ENCODE results near the gene PCNX2.

PCNX2 gene

GRCh38 chr1:233209481-233209880 is 86.0 kb downstream of the PCNX2 start:
- Histone ChIP-seq H3K79me2 (ENCODE audit: insufficient read depth, low read length) (no peaks in the 10 kb centered on the region), H3K36me3 (ENCODE audit: low read length) (no peaks in the 10 kb centered on the region), H3K4me3 (ENCODE audit: insufficient read depth, low read length, poor library complexity, severe bottlenecking) (no peak overlapping the region), H3K9me2 (replicated peaks; ENCODE audit: insufficient read depth, low read length) (no peaks in the 10 kb centered on the region), H3K27ac (ENCODE audit: low read depth, low read length) (no peak overlapping the region), H3F3A (ENCODE audit: insufficient read depth) (no peaks in the 10 kb centered on the region), H2AFZ (ENCODE audit: low read depth, low read length, severe bottlenecking) (no peak overlapping the region), H3K27me3 (ENCODE audit: low read length) (no peaks in the 10 kb centered on the region), H3K4me2 (ENCODE audit: low read depth, low read length, poor library complexity, severe bottlenecking) (no peak overlapping the region), H3K9ac (ENCODE audit: low read length) (no peak overlapping the region), H3K9me3 (ENCODE audit: insufficient read depth, low read length) (no peaks in the 10 kb centered on the region), H4K20me1 (ENCODE audit: low read depth, low read length) (no peaks in the 10 kb centered on the region)
- TF ChIP-seq CTCF (IDR thresholded peaks at IDR 0.05; ENCODE audit: insufficient read depth, low read length, poor library complexity, severe bottlenecking), result no peak
- no peak for TF ChIP-seq EZH2phosphoT487 (conservative IDR thresholded peaks at IDR 0.05; ENCODE audit: low read length)

GRCh38 chr1:233208687-233209086 is 86.8 kb downstream of the PCNX2 start:
- Histone ChIP-seq H3K4me3 (ENCODE audit: insufficient read depth, low read length, poor library complexity, severe bottlenecking) (no peak overlapping the region), H3K9me2 (replicated peaks; ENCODE audit: insufficient read depth, low read length) (no peaks in the 10 kb centered on the region), H3K36me3 (ENCODE audit: low read length) (no peaks in the 10 kb centered on the region), H4K20me1 (ENCODE audit: low read depth, low read length) (no peaks in the 10 kb centered on the region), H3K9ac (ENCODE audit: low read length) (no peak overlapping the region), H2AFZ (ENCODE audit: low read depth, low read length, severe bottlenecking) (no peak overlapping the region), H3F3A (ENCODE audit: insufficient read depth) (no peaks in the 10 kb centered on the region), H3K4me2 (ENCODE audit: low read depth, low read length, poor library complexity, severe bottlenecking) (no peak overlapping the region), H3K27me3 (ENCODE audit: low read length) (no peaks in the 10 kb centered on the region), H3K27ac (ENCODE audit: low read depth, low read length) (no peak overlapping the region), H3K9me3 (ENCODE audit: insufficient read depth, low read length) (no peaks in the 10 kb centered on the region), H3K79me2 (ENCODE audit: insufficient read depth, low read length) (no peaks in the 10 kb centered on the region)
- no peak for TF ChIP-seq CTCF (IDR thresholded peaks at IDR 0.05; ENCODE audit: insufficient read depth, low read length, poor library complexity, severe bottlenecking)
- no peak for TF ChIP-seq EZH2phosphoT487 (conservative IDR thresholded peaks at IDR 0.05; ENCODE audit: low read length)

GRCh38 chr1:233197940-233198339 is 97.6 kb downstream of the PCNX2 start:
- TF ChIP-seq EZH2phosphoT487 (conservative IDR thresholded peaks at IDR 0.05; ENCODE audit: low read length) (no peak), CTCF (IDR thresholded peaks at IDR 0.05; ENCODE audit: insufficient read depth, low read length, poor library complexity, severe bottlenecking) (no peak)
- no peaks in the 10 kb centered on the region for H3F3A ChIP-seq (ENCODE audit: insufficient read depth)
- peaks cover 6% of the 10 kb centered on the region; the same call in 1 of the 2 replicates for H3K36me3 ChIP-seq (ENCODE audit: low read length)
- no peak overlapping the region for H2AFZ ChIP-seq (ENCODE audit: low read depth, low read length, severe bottlenecking)
- no peak overlapping the region for H3K9ac ChIP-seq (ENCODE audit: low read length)
- H3K9me3 ChIP-seq (ENCODE audit: insufficient read depth, low read length), result no peaks in the 10 kb centered on the region
- H3K79me2 ChIP-seq (ENCODE audit: insufficient read depth, low read length), result no peaks in the 10 kb centered on the region
- no peaks in the 10 kb centered on the region for H4K20me1 ChIP-seq (ENCODE audit: low read depth, low read length)
- no peaks in the 10 kb centered on the region for H3K9me2 ChIP-seq (replicated peaks; ENCODE audit: insufficient read depth, low read length)
- H3K4me2 ChIP-seq (ENCODE audit: low read depth, low read length, poor library complexity, severe bottlenecking), result no peak overlapping the region
- H3K27ac ChIP-seq (ENCODE audit: low read depth, low read length), result no peak overlapping the region
- H3K27me3 ChIP-seq (ENCODE audit: low read length), result no peaks in the 10 kb centered on the region
- no peak overlapping the region for H3K4me3 ChIP-seq (ENCODE audit: insufficient read depth, low read length, poor library complexity, severe bottlenecking)
